Subcutaneous abdominal adipose tissue (tissue), 5 donors: Measurements from ENCODE around the gene PCSK6.

Source experiments
- H3K27ac ChIP-seq: one replicate; pipeline ENCODE4 v1.7.0; 2013; ENCODE audit warnings: low read depth, mild to moderate bottlenecking, inconsistent platforms, low read length, moderate library complexity
- H3K27me3 ChIP-seq, 5 donors: one replicate each; pipeline ENCODE4 v1.7.0; 2013; ENCODE audit warnings: low read length in 5 of 5, inconsistent platforms in 1 of 5; ENCODE audit not compliant: control insufficient read depth in 5 of 5, insufficient read depth in 4 of 5
- H3K36me3 ChIP-seq, 5 donors: one replicate each; pipeline ENCODE4 v1.7.0; 2013; ENCODE audit warnings: low read length in 5 of 5; ENCODE audit not compliant: control insufficient read depth in 5 of 5, insufficient read depth in 5 of 5
- H3K4me1 ChIP-seq, 5 donors: one replicate each; pipeline ENCODE4 v1.7.0; 2013; ENCODE audit warnings: low read length in 5 of 5, mild to moderate bottlenecking in 3 of 5, moderate library complexity in 1 of 5; ENCODE audit not compliant: control insufficient read depth in 5 of 5, insufficient read depth in 5 of 5
- H3K4me3 ChIP-seq, 5 donors: one replicate each; pipeline ENCODE4 v1.7.0; 2013; ENCODE audit warnings: low read length in 5 of 5, low read depth in 1 of 5
- H3K9ac ChIP-seq, 5 donors: one replicate each; pipeline ENCODE4 v1.7.0; 2013; ENCODE audit warnings: low read length in 5 of 5, mild to moderate bottlenecking in 4 of 5, moderate library complexity in 3 of 5
- H3K9me3 ChIP-seq, 5 donors: one replicate each; pipeline ENCODE4 v1.7.0; 2013; ENCODE audit warnings: low read length in 5 of 5; ENCODE audit not compliant: control insufficient read depth in 5 of 5
- donor health status: healthy.
- donor health status: healthy.
- donor health status: healthy.
- donor health status: healthy.
- donor health status: healthy.

Gene PCSK6

GRCh38 chr15:101525087-101525669 lies 35.7 kb upstream of the PCSK6 start:
- no peaks in the 10 kb centered on the region for H3K36me3 ChIP-seq

GRCh38 chr15:101523560-101523940 lies 34.0 kb upstream of the PCSK6 start:
- H3K27me3 ChIP-seq = peaks cover 0 to 15% (median 6%) of the 10 kb centered on the region in 5 donors
- no peak overlapping the region for H3K9ac ChIP-seq
- peaks cover 3 to 11% (median 8%) of the 10 kb centered on the region in 5 donors for H3K4me1 ChIP-seq
- H3K27ac ChIP-seq = no peak overlapping the region
- H3K4me3 ChIP-seq = no peak overlapping the region
- H3K36me3 ChIP-seq = no peaks in the 10 kb centered on the region
- H3K9me3 ChIP-seq = peaks cover 0 to 3% (median 0%) of the 10 kb centered on the region in 5 donors

More at GRCh38 chr15:101525087-101525669, 35.7 kb upstream of the PCSK6 start:
- no peak overlapping the region for H3K27ac ChIP-seq
- H3K9ac ChIP-seq = no peak overlapping the region
- H3K9me3 ChIP-seq = no peaks in the 10 kb centered on the region
- no peak overlapping the region for H3K4me3 ChIP-seq
- peaks cover 3 to 17% (median 13%) of the 10 kb centered on the region in 5 donors for H3K4me1 ChIP-seq
- H3K27me3 ChIP-seq = peaks cover 0 to 15% (median 13%) of the 10 kb centered on the region in 5 donors

GRCh38 chr15:101522621-101523559 lies 33.4 kb upstream of the PCSK6 start:
- Histone ChIP-seq H3K27me3 (peaks cover 0 to 15% (median 6%) of the 10 kb centered on the region in 5 donors), H3K27ac (no peak overlapping the region), H3K4me3 (no peak overlapping the region), H3K9me3 (peaks cover 0 to 5% (median 0%) of the 10 kb centered on the region in 5 donors), H3K4me1 (peaks cover 0 to 5% (median 1%) of the 10 kb centered on the region in 5 donors), H3K36me3 (no peaks in the 10 kb centered on the region), H3K9ac (no peak overlapping the region)

GRCh38 chr15:101522091-101522490 lies 32.6 kb upstream of the PCSK6 start:
- peaks cover 0 to 15% (median 6%) of the 10 kb centered on the region in 5 donors for H3K27me3 ChIP-seq
- H3K9ac ChIP-seq = no peak overlapping the region
- no peak overlapping the region for H3K27ac ChIP-seq
- H3K9me3 ChIP-seq = peaks cover under 1 to 11% (median 6%) of the 10 kb centered on the region in 5 donors
- H3K4me3 ChIP-seq = no peak overlapping the region
- H3K36me3 ChIP-seq = no peaks in the 10 kb centered on the region
- no peaks in the 10 kb centered on the region for H3K4me1 ChIP-seq

GRCh38 chr15:101521591-101521990 lies 32.1 kb upstream of the PCSK6 start:
- Histone ChIP-seq H3K36me3 (no peaks in the 10 kb centered on the region), H3K27ac (no peak overlapping the region), H3K4me3 (no peak overlapping the region), H3K9me3 (peaks cover 5 to 16% (median 11%) of the 10 kb centered on the region in 5 donors), H3K4me1 (no peaks in the 10 kb centered on the region), H3K27me3 (peaks cover 0 to 15% (median 6%) of the 10 kb centered on the region in 5 donors), H3K9ac (no peak overlapping the region)

- Histone ChIP-seq H3K27ac (no peak overlapping the region), H3K27me3 (peaks cover 0 to 15% (median 4%) of the 10 kb centered on the region in 5 donors), H3K4me1 (no peaks in the 10 kb centered on the region), H3K9ac (no peak overlapping the region), H3K36me3 (no peaks in the 10 kb centered on the region), H3K4me3 (no peak overlapping the region), H3K9me3 (peaks cover 10 to 18% (median 15%) of the 10 kb centered on the region in 5 donors)
These were observed 31.6 kb upstream of the PCSK6 start for GRCh38 chr15:101521069-101521468.

GRCh38 chr15:101520395-101520794 lies 30.9 kb upstream of the PCSK6 start:
- Histone ChIP-seq H3K4me3 (no peak overlapping the region), H3K9me3 (peaks cover 13 to 21% (median 18%) of the 10 kb centered on the region in 5 donors), H3K4me1 (no peaks in the 10 kb centered on the region), H3K27me3 (peaks cover 0 to 15% (median 4%) of the 10 kb centered on the region in 5 donors), H3K27ac (no peak overlapping the region), H3K9ac (no peak overlapping the region), H3K36me3 (no peaks in the 10 kb centered on the region)

- Histone ChIP-seq H3K4me1 (no peaks in the 10 kb centered on the region), H3K9me3 (peaks cover 13 to 24% (median 18%) of the 10 kb centered on the region in 5 donors), H3K4me3 (no peak overlapping the region), H3K36me3 (no peaks in the 10 kb centered on the region), H3K27me3 (peaks cover 0 to 4% (median 2%) of the 10 kb centered on the region in 5 donors), H3K9ac (no peak overlapping the region), H3K27ac (no peak overlapping the region)
These were observed 28.0 kb upstream of the PCSK6 start for GRCh38 chr15:101517504-101517903.

- H3K36me3 ChIP-seq = no peaks in the 10 kb centered on the region
- H3K27ac ChIP-seq = no peak overlapping the region
- no peaks in the 10 kb centered on the region for H3K4me1 ChIP-seq
- H3K9ac ChIP-seq = no peak overlapping the region
- no peak overlapping the region for H3K4me3 ChIP-seq
- H3K9me3 ChIP-seq = peaks cover 13 to 24% (median 18%) of the 10 kb centered on the region in 5 donors
- no peaks in the 10 kb centered on the region for H3K27me3 ChIP-seq
These were observed 24.8 kb upstream of the PCSK6 start for GRCh38 chr15:101514318-101514717.

GRCh38 chr15:101511717-101512116 lies 22.2 kb upstream of the PCSK6 start:
- Histone ChIP-seq H3K9ac (no peak overlapping the region), H3K27me3 (no peaks in the 10 kb centered on the region), H3K4me1 (no peaks in the 10 kb centered on the region), H3K9me3 (peaks cover 3 to 14% (median 9%) of the 10 kb centered on the region in 5 donors), H3K27ac (no peak overlapping the region), H3K36me3 (no peaks in the 10 kb centered on the region), H3K4me3 (no peak overlapping the region)
